MM.1S (cell line): ENCODE results near the gene PMVK.

Experiments used
- EZH2 ChIP-seq: fragments of 300-600 bp; sonication (generic); optimal IDR thresholded peaks from 2 replicates; pipeline ENCODE3; 2017; ENCODE audit warnings: low read depth, mild to moderate bottlenecking, antibody characterized with exemption, low read length, mixed read lengths
- EZH2phosphoT487 ChIP-seq: fragments of 300-600 bp; sonication (generic); IDR thresholded peaks from 2 replicates; pipeline ENCODE4 v1.6.1; 2018; ENCODE audit warnings: antibody characterized with exemption, low read length
- TF ChIP-seq, protein P1 (sequence below): fragments of 300-600 bp; sonication (generic); IDR thresholded peaks from 2 replicates; pipeline ENCODE4 v1.5.1; 2016; ENCODE audit warnings: antibody characterized with exemption, low read length, mixed read lengths

DNA sequence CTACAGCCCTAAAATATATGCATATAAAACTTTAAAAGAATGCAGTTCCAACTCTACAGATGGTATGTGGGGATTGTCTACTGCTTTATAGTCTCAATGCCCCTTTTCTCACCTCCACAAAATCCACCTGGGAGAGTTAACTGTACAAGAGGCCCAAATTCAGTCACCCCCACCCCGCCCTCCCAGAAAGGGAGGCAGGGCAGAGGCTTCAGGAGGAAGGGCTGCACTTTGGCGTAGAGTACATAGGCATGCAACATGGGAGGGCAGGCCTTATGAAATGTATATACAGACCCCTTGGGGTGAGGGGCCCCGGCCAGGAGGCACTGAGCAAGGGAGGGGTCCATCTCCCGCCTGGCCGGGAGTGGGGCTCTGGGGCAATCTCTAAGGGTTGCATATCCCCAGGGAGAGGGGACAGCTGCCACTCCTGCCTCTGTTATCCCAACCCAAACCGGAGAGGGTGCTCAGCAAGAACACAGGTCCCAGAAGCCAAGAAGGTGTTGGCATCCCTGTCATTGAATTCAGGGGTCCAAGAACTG is 26.3 kb upstream of the PMVK start:
- TF ChIP-seq EZH2, result no peak
- TF ChIP-seq EZH2phosphoT487, result no peak
- TF ChIP-seq, protein P1, sequence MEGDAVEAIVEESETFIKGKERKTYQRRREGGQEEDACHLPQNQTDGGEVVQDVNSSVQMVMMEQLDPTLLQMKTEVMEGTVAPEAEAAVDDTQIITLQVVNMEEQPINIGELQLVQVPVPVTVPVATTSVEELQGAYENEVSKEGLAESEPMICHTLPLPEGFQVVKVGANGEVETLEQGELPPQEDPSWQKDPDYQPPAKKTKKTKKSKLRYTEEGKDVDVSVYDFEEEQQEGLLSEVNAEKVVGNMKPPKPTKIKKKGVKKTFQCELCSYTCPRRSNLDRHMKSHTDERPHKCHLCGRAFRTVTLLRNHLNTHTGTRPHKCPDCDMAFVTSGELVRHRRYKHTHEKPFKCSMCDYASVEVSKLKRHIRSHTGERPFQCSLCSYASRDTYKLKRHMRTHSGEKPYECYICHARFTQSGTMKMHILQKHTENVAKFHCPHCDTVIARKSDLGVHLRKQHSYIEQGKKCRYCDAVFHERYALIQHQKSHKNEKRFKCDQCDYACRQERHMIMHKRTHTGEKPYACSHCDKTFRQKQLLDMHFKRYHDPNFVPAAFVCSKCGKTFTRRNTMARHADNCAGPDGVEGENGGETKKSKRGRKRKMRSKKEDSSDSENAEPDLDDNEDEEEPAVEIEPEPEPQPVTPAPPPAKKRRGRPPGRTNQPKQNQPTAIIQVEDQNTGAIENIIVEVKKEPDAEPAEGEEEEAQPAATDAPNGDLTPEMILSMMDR, result no peak
